DND-41 (cell line): ENCODE data around the gene STIMATE.

Experiments
- ATAC-seq: fragments of 200-7000 bp; cut with Tn5 transposase; 3 replicates; pipeline ENCODE4 v1.9.1; 2021; ENCODE audit warnings: low read depth; ENCODE audit not compliant: insufficient read depth
- DNase-seq: peaks from one replicate; pipeline ENCODE4 v3.0.0-alpha.2; 2020
- H2AFZ ChIP-seq: 2 replicates; pipeline ENCODE4 v1.6.0; 2012; ENCODE audit warnings: low read depth, low read length
- H3K27ac ChIP-seq: 2 replicates; pipeline ENCODE4 v1.5.1; 2012; ENCODE audit warnings: low read length, inconsistent platforms
- H3K27me3 ChIP-seq: fragments of 200-600 bp; sonication (generic); 2 replicates; pipeline ENCODE4 v1.6.0; 2012; ENCODE audit warnings: low read length, mild to moderate bottlenecking, inconsistent platforms; ENCODE audit not compliant: insufficient read depth, poor library complexity
- H3K36me3 ChIP-seq: 2 replicates; pipeline ENCODE4 v1.5.1; 2012; ENCODE audit warnings: low read length, inconsistent platforms; ENCODE audit not compliant: insufficient read depth
- H3K4me1 ChIP-seq: 2 replicates; pipeline ENCODE4 v1.5.1; 2012; ENCODE audit warnings: mild to moderate bottlenecking, low read length; ENCODE audit not compliant: insufficient read depth
- H3K4me2 ChIP-seq: 2 replicates; pipeline ENCODE4 v1.6.0; 2012; ENCODE audit warnings: mild to moderate bottlenecking, moderate library complexity, low read length, inconsistent platforms; ENCODE audit not compliant: insufficient read depth
- H3K4me3 ChIP-seq, 2 experiments: fragments of 200-600 bp in 1 of 2; shearing (Covaris generic) in 1 of 2; 2 replicates each; pipeline ENCODE4 v1.5.1; 2012 to 2016; ENCODE audit warnings: inconsistent platforms in 2 of 2, low read length in 2 of 2, mild to moderate bottlenecking in 2 of 2, low read depth in 1 of 2, moderate library complexity in 1 of 2
- H3K79me2 ChIP-seq: 2 replicates; pipeline ENCODE4 v1.6.0; 2012; ENCODE audit warnings: low read length, inconsistent platforms; ENCODE audit not compliant: insufficient read depth
- H3K9ac ChIP-seq: 2 replicates; pipeline ENCODE4 v1.6.0; 2012; ENCODE audit warnings: low read depth, mild to moderate bottlenecking, inconsistent platforms, low read length, moderate library complexity
- H3K9me3 ChIP-seq: 2 replicates; pipeline ENCODE4 v1.5.1; 2012; ENCODE audit warnings: low read length, moderate library complexity, mild to moderate bottlenecking, inconsistent platforms; ENCODE audit not compliant: insufficient read depth, severe bottlenecking
- H4K20me1 ChIP-seq: 2 replicates; pipeline ENCODE4 v1.6.0; 2012; ENCODE audit warnings: low read length; ENCODE audit not compliant: insufficient read depth
- CTCF ChIP-seq: IDR thresholded peaks from 2 replicates; pipeline ENCODE4 v1.5.1; 2012; ENCODE audit warnings: borderline replicate concordance, low read length, moderate library complexity, mild to moderate bottlenecking; ENCODE audit not compliant: poor library complexity, severe bottlenecking; ENCODE audit errors: extremely low read depth
- EZH2 ChIP-seq: IDR thresholded peaks from 3 replicates; pipeline ENCODE4 v1.6.1; 2012; ENCODE audit warnings: borderline replicate concordance, low read depth, mild to moderate bottlenecking, moderate library complexity, low read length, inconsistent platforms; ENCODE audit not compliant: severe bottlenecking

The STIMATE gene

GRCh38 chr3:52849656-52850055 lies 47.7 kb downstream of the STIMATE start:
- no peak overlapping the region for H3K4me3 ChIP-seq

DNA sequence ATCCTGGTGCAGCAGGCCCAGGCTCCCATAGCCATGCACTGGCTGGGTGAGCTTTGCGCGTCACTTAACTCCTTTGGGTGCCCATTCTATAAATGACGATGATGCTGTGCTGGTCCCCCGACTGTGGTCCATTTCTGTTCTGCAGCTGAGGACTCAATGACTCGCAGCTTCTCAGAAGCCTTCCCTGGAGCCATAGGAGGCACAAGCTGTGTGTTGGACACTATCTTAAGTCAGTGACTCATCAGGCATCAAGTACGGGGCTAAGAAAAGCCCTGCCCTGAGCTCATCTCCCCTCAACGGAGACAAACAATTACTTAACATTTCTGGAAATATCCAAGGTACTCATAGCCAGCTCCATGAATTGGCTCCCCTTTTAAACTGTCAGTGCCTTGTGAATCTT lies 48.7 kb downstream of the STIMATE start:
- ATAC-seq = no peak
- DNase-seq = no peak
- Histone ChIP-seq H3K27ac (no peak overlapping the region), H3K4me3 (no peak overlapping the region), H3K4me1 (no peaks in the 10 kb centered on the region), H3K79me2 (no peaks in the 10 kb centered on the region), H3K9ac (no peak overlapping the region), H4K20me1 (no peaks in the 10 kb centered on the region), H3K9me3 (no peaks in the 10 kb centered on the region), H3K4me2 (no peak overlapping the region), H3K27me3 (no peaks in the 10 kb centered on the region), H3K36me3 (peaks cover 34% of the 10 kb centered on the region), H2AFZ (no peak overlapping the region)
- TF ChIP-seq EZH2 (no peak), CTCF (no peak)

More at GRCh38 chr3:52849656-52850055, 47.7 kb downstream of the STIMATE start:
- H2AFZ ChIP-seq = no peak overlapping the region
- no peaks in the 10 kb centered on the region for H3K27me3 ChIP-seq
- ATAC-seq = no peak
- no peak overlapping the region for H3K4me2 ChIP-seq
- no peaks in the 10 kb centered on the region for H3K4me1 ChIP-seq
- TF ChIP-seq EZH2 (no peak), CTCF (no peak)
- H3K27ac ChIP-seq = no peak overlapping the region
- no peaks in the 10 kb centered on the region for H4K20me1 ChIP-seq
- H3K79me2 ChIP-seq = no peaks in the 10 kb centered on the region
- no peak overlapping the region for H3K9ac ChIP-seq
- H3K9me3 ChIP-seq = no peaks in the 10 kb centered on the region
- DNase-seq = no peak
- H3K36me3 ChIP-seq = peaks cover 34% of the 10 kb centered on the region

DNA sequence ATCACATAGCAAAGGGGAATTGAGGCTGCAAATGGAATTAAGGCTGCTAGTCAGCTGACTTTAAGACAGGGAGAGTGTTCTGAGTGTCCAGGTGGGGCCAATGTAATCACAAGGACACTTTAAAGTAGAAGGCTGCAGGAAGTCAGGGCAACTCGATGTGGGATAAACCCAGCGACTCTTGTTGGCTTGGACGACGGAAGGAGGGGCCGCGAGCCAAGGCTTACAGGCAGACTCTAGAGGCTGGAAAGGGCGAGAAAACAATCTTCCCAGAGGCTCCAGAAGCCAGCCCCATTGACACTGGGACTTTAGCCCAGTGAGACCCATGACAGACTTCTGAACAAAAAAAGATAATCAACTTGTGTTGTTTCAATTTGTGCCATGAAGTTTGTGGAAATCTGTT lies 49.6 kb downstream of the STIMATE start:
- H3K9ac ChIP-seq = no peak overlapping the region
- DNase-seq = no peak
- H3K4me3 ChIP-seq = no peak overlapping the region
- no peaks in the 10 kb centered on the region for H3K27me3 ChIP-seq
- H3K27ac ChIP-seq = no peak overlapping the region
- H4K20me1 ChIP-seq = no peaks in the 10 kb centered on the region
- H3K79me2 ChIP-seq = no peaks in the 10 kb centered on the region
- no peaks in the 10 kb centered on the region for H3K4me1 ChIP-seq
- no peak overlapping the region for H3K4me2 ChIP-seq
- H3K9me3 ChIP-seq = no peaks in the 10 kb centered on the region
- no peak overlapping the region for H2AFZ ChIP-seq
- no peak for ATAC-seq
- TF ChIP-seq CTCF (no peak), EZH2 (no peak)
- peaks cover 34% of the 10 kb centered on the region for H3K36me3 ChIP-seq

- H3K4me2 ChIP-seq = no peak overlapping the region
- ATAC-seq = no peak
- no peak for DNase-seq
- no peaks in the 10 kb centered on the region for H4K20me1 ChIP-seq
- no peak for TF ChIP-seq CTCF
- TF ChIP-seq EZH2 = no peak
- H3K9me3 ChIP-seq = no peaks in the 10 kb centered on the region
- H3K4me1 ChIP-seq = no peaks in the 10 kb centered on the region
- H3K27me3 ChIP-seq = no peaks in the 10 kb centered on the region
- no peaks in the 10 kb centered on the region for H3K79me2 ChIP-seq
- no peak overlapping the region for H3K4me3 ChIP-seq
- no peak overlapping the region for H3K9ac ChIP-seq
- no peak overlapping the region for H2AFZ ChIP-seq
- H3K27ac ChIP-seq = no peak overlapping the region
- peaks cover 37% of the 10 kb centered on the region for H3K36me3 ChIP-seq
Observed at GRCh38 chr3:52847241-52847640, 50.1 kb downstream of the STIMATE start.
